Measurements from ENCODE around the gene RBM47. TPM values are rescaled to one million over a fixed set of nuclear protein-coding genes. Genes with fewer than 3 reads are reported as not detected.
A peak's percentile ranks its signal among the peaks of the same experiment; 100 is the strongest.

RBM47 gene
- total and polyA plus RNA-seq, 8 donors = 12.3 to 59.6 (median 32.4) TPM

DNA sequence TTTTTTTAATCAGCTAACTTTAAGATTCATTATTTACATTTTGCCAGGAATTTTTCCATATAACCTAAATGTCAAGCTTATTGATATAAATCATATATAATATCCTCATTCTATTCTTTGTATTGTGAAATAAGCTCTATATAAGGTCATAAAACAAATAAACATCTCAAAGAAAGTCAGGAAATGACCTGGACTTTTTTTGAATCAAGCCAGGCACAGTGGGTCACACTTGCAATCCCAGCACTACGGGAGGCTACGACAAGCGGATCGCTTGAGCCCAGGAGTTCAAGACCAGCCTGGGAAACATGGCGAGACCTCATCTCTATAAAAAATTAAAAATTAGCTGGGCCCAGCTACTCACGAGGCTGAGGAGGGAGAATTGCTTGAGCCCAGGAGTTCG is 88.9 kb downstream of the RBM47 start:
- no peaks in the 10 kb centered on the region for H3K9me3 ChIP-seq
- FAIRE-seq (no peak), ATAC-seq (no peak), DNase-seq (no peak)
- no peak overlapping the region for H3K4me3 ChIP-seq
- WGBS, 2 donors = 93 to 97% methylated on average over 7 of the region's 7 CpGs
- H3K36me3 ChIP-seq = no peaks in the 10 kb centered on the region
- intact Hi-C loops (cut with DNase I) = no loop called here
- H3K27me3 ChIP-seq = no peaks in the 10 kb centered on the region
- H3K4me1 ChIP-seq = peaks cover 2 to 3% (median 3%) of the 10 kb centered on the region in 3 donors
- no peak overlapping the region for H3K27ac ChIP-seq
- TF ChIP-seq, protein P1, sequence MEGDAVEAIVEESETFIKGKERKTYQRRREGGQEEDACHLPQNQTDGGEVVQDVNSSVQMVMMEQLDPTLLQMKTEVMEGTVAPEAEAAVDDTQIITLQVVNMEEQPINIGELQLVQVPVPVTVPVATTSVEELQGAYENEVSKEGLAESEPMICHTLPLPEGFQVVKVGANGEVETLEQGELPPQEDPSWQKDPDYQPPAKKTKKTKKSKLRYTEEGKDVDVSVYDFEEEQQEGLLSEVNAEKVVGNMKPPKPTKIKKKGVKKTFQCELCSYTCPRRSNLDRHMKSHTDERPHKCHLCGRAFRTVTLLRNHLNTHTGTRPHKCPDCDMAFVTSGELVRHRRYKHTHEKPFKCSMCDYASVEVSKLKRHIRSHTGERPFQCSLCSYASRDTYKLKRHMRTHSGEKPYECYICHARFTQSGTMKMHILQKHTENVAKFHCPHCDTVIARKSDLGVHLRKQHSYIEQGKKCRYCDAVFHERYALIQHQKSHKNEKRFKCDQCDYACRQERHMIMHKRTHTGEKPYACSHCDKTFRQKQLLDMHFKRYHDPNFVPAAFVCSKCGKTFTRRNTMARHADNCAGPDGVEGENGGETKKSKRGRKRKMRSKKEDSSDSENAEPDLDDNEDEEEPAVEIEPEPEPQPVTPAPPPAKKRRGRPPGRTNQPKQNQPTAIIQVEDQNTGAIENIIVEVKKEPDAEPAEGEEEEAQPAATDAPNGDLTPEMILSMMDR (IDR thresholded peaks at IDR 0.05) = no peak

DNA sequence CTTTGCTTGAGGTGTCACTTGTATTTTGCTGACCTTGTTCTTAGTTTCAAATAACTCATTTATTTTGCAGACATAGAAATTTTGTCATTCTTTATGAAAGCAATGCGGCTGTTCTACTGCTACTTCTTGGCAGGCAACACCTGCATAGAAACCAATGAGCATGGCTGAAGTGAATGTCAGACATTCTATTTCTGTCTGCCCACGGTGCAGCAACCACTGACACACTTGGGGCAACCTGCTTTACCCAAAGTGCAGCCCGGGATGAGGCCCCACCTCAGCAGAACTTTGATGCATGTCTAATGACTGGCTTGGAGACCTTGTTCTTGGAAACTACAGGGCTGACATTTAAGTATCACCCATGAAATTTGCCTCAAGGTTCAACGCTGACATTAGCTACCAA is 93.6 kb downstream of the RBM47 start:
- no peak overlapping the region for H3K4me3 ChIP-seq
- DNase-seq = no peak
- no peaks in the 10 kb centered on the region for H3K4me1 ChIP-seq
- TF ChIP-seq, protein P1 (IDR thresholded peaks at IDR 0.05) = no peak
- no peaks in the 10 kb centered on the region for H3K27me3 ChIP-seq
- WGBS, 2 donors = 75 to 81% methylated on average over 4 of the region's 4 CpGs
- no peaks in the 10 kb centered on the region for H3K9me3 ChIP-seq
- intact Hi-C loops (cut with DNase I) = no loop called here
- H3K36me3 ChIP-seq = no peaks in the 10 kb centered on the region
- no peak for FAIRE-seq
- H3K27ac ChIP-seq = no peak overlapping the region
- no peak for ATAC-seq

DNA sequence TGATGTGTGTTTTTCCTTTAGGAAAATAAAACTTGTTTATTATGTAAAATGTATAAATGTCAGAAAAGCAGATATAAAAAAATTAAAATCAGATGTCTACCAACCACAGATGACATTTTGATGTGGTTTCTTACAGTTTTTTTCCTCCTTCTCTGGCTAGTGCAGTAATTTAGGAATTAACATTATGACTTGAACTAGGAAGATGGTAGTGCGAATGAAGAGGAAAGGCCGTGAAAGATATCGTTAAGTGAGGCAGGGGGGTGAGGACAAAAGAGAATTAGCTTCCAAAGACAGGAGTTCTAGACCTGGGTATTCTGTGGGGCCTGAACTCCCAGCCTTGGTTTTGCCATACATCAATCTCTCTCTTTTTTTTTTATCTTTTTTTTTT is 98.0 kb downstream of the RBM47 start:
- no peak overlapping the region for H3K27ac ChIP-seq
- WGBS, 2 donors = 91 to 95% methylated on average over 3 of the region's 3 CpGs
- H3K9me3 ChIP-seq = no peaks in the 10 kb centered on the region
- no peaks in the 10 kb centered on the region for H3K36me3 ChIP-seq
- FAIRE-seq (no peak), DNase-seq (no peak), ATAC-seq (no peak)
- no peaks in the 10 kb centered on the region for H3K27me3 ChIP-seq
- H3K4me3 ChIP-seq = no peak overlapping the region
- TF ChIP-seq, protein P1 (IDR thresholded peaks at IDR 0.05) = no peak
- intact Hi-C loops (cut with DNase I) = no loop called here
- peaks cover 0 to 2% (median 0%) of the 10 kb centered on the region in 3 donors for H3K4me1 ChIP-seq

DNA sequence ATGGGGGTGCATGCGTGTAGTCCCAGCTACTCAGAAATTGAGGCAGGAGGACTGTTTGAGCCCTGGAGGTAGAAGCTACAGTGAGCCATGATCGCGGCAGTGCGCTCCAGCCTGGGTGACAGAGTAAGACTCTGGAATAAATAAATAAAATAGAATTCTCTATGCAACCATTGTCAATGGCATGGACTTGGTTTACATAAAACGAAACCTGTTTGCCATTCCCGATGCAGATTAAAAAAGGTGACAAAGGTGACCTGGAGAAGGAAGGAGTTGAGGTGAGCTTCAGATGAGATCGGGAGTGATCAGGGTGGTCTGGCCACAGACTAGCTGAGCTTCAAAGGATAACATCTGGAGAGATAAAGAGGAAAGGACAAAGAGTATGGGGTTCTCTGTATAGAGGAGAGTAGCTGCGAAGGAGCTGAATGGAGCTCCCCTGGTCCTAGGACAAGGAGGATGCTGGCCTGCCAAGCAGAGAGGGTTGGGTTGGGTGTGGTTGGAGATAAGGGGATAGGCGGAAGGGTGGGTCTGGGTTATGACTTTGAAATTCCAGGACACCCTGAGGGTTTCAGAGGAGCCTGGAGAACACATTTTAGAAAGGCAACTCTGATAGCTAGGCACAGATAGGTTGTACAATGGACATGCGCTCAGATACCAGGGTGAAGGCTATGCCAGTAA is 98.6 kb downstream of the RBM47 start:
- Histone ChIP-seq H3K4me3 (no peak overlapping the region), H3K9me3 (no peaks in the 10 kb centered on the region), H3K36me3 (no peaks in the 10 kb centered on the region), H3K4me1 (peaks cover 0 to 5% (median 4%) of the 10 kb centered on the region in 3 donors), H3K27ac (no peak overlapping the region), H3K27me3 (no peaks in the 10 kb centered on the region)
- no peak for FAIRE-seq
- DNase-seq = no peak
- ATAC-seq = peak in 1 of 4 donors; percentile 41
- intact Hi-C loops (cut with DNase I) = no loop called here
- 85 to 88% methylated on average over 10 of the region's 10 CpGs for WGBS, 2 donors
- TF ChIP-seq, protein P1 (IDR thresholded peaks at IDR 0.05) = no peak

DNA sequence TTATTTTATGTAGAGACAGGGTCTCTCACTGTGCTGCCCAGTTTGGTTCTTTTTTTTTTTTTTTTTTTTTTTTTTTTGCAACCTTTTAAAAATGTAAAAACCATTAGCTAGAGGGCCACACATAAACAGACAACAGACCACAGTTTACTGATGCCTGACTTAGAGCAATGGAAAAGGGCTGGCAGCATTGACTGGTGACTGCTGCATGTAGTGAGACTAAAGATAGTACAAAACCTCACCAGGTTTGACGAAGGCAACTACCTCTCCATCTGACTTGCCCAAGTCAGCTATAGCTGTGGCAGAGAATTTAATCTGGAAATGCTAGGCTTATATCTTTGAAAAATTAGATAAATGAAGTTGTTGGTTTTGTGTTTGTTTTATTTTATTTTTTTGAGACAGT is 102.9 kb downstream of the RBM47 start:
- Histone ChIP-seq H3K4me1 (peaks cover 7 to 19% (median 16%) of the 10 kb centered on the region in 3 donors), H3K27me3 (no peaks in the 10 kb centered on the region), H3K27ac (peak overlapping the region in 1 of 4 donors; percentile 68), H3K36me3 (no peaks in the 10 kb centered on the region), H3K9me3 (no peaks in the 10 kb centered on the region), H3K4me3 (no peak overlapping the region)
- 83 to 85% methylated on average over 1 of the region's 1 CpG for WGBS, 2 donors
- ATAC-seq = no peak
- intact Hi-C loops (cut with DNase I) = no loop called here
- no peak for DNase-seq
- FAIRE-seq = no peak
- TF ChIP-seq, protein P1 (IDR thresholded peaks at IDR 0.05) = no peak

Data from pancreas (tissue), 10 donors.